HG02610 (cell line): Measurements from ENCODE around the gene RPS24.
"Not testable (repeated sequence)": the region's sequence is repeated elsewhere in the genome, so short reads cannot be mapped to it uniquely, and the experiment has no call there.

Experiments used
- ATAC-seq: cut with Tn5 transposase; IDR thresholded peaks from one replicate; pipeline ENCODE4 v1.9.1; 2021; ENCODE audit warnings: mild to moderate bottlenecking, moderate library complexity; ENCODE audit not compliant: unreplicated experiment

RPS24 gene

DNA sequence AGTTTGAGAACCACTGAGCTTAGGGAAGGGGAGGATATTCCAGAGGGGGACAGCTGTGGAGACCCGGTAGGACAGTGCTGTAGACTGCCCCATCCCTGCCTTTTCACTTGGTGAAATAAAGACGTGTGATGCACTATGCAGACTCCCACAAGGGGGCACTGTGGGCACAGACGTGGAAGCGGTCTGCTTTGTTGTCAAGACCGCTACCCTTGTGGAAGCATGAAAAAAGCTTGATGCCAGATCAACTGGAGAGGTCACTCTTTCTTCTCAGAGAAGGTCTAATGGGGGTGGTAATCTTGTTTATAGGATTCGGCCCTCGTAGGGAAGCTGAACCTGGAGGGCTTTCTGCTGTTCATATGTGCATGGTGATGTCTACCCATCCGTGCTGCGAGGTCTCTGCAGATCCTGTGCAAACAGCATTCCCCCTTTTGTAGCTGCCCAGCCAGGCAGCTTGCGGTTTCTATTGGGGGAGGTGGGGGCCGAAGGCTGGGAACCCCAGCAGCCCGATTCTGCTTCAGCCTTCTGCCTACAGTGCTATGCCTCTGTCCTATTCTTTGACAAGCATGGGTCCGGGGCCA, 13.7 kb downstream of the RPS24 start:
- peak; percentile 71 for ATAC-seq

DNA sequence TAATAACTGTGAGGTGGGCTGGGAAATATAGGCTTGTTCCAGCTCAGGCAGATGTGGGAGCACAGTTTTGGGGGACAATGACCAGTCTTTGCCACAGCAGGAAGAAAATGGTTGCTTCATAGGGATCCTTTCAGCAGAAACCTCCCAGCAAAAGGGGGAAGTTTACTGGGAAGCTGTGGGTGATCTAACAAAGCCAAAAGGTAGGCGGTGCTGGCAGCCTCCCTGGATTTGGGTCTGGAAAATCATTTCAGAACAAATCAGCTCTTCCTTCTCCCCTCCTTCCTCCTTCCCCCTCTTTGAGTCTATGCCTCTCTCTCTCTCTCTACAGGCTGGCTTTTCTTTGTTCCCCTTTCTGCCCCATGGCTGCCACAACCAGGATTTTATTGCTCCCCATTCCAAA, 16.2 kb downstream of the RPS24 start:
- no peak for ATAC-seq

DNA sequence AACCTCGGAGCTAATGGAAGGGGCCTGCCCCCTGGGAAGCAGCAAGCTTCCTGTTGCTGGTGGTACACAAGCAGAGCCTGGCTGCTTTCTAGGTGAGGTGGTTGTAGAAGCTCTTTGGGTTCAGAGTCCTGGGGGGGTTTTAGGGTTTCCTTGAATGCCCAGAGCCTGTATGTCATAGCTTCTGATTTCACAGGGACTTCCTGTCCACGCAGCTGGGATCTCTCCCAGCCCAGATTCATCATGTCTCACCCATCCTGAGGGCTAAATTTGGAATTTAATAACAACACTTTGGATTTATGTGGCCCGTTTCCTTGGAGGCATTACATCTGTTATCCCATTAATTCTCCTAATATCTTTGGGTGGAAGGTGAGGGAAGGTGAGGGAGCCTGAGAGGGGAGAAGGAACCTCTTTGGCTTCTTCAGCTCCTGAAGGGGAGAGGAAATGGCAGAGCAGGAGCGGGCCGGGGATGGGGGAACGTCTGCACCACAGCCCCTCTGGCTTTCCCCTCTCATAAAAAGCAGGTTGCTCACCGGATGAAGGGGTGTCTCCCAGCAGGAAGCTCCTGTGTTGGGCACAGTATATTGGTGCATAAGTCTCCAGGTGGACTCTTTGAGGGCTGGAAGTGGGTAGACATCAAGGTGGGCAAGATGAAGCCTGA, 19.7 kb downstream of the RPS24 start:
- no peak for ATAC-seq

DNA sequence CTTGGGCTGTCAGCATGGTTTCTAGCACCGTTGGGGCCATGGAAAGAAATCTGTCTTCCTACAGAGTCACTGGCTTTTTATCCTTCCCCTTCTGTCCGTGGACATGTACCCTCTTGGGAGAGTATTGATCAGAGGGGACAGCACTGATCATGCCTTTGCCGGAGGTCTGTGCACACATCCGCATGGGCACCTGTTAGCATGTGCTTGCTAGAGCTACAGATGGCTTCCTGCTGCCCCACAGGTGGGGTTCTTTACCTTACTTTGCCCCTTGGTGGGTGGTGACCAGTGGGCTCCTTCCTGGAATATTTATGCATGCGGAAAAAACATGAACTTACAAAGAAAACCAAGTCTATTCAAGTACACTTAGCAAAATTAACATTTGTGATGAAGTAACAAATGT, 24.9 kb downstream of the RPS24 start:
- no peak for ATAC-seq

DNA sequence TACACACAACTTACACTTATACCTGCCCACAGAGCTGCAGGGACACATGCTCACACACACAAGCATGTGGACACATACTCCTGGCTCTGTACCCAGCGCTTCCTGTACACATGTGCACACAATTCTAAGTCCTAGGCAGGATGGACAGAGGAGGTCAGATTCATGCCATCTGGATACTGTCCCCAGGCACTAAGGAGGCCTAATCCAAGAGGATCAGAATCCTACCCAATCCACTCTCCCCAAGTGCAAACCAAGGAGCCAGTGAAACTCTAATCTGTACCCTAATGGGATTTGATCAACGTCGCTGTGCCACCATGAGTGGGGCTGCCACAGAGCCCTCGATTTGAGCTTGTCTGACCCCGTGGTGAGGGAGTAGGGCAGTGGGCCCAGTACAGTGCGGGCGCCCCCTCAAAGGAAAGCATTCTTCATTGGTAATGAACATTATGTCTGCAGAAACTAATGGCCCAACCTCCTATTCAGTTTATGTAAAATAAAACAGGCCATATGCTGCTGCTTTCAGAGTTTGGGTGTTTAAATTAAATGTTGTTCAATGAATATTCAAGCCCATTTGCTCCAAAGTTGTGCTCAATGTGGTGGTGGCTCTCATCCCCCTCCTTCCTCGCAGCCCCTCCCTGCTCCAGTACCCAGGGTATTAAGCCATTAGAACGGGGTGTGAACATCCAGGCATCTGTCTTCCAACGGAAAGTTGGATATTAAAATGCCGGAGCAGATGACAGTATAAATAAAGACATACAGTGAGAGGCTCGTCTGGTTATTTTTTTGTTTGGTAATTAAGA, 26.4 kb downstream of the RPS24 start:
- ATAC-seq = no peak

DNA sequence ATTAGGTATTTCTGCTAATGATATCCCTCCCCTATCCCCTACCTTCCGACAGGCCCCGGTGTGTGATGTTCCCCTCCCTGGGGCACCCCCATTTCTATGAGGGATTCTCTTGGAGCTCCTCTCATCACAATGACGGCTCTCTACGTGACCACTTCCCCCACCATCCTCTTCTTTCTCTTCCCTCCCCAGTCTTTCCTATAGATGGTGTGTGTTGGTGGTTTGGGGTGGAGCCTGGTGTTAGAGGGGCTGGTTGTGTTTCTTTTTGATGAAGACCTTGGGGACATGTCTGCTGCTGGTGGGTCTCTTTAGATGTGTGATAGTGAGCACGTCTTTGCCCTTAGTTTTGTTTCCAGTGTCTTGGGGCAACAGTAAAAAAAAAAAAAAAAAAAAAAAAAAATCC, 28.6 kb downstream of the RPS24 start:
- ATAC-seq = no peak

GRCh38 chr10:78063236-78063635, 29.6 kb downstream of the RPS24 start:
- no peak for ATAC-seq

GRCh38 chr10:78064919-78065318, 31.3 kb downstream of the RPS24 start:
- not testable (repeated sequence) for ATAC-seq

DNA sequence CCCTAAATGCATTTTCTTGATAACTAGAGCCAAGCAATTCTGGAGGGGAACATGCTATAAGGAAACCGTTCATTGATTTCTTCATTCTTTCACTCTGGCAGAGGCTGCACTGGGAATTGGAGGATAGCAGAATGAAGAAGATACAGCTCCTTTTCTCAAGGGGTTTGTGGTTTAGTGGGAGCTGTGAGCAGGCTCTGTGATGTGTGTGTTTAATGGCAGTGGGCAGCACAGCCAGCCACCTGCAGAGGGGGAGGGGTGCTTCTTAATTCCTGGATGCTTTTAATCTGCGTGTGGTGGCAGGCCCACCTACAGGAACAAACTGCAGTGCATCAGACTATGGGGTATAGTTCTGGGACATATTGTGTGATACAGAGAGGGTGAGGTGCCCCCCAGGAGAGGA, 31.9 kb downstream of the RPS24 start:
- ATAC-seq = no peak

DNA sequence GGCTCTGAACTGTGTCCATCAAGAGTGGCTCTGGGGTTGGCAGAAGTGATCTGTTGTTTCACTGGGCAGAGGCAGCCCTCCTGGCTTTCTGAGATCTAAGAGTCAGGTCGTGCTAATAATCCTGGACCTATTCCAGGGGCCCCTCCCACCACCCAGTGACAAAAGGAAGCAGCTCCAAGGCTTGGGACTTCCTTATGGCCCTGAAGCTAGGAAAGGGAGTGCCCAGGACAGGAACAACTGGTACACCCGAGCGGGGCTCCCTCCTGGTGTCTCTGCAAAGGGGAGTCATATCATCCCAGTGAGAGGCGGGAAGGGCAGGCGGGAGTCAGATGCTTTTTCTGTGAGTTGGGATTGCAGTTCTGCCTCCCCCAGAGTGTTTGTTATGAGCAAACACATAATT, 32.3 kb downstream of the RPS24 start:
- ATAC-seq = no peak

- no peak for ATAC-seq
Observed at GRCh38 chr10:78066728-78067430, 33.2 kb downstream of the RPS24 start.

- no peak for ATAC-seq
Observed at GRCh38 chr10:78069151-78069550, 35.5 kb downstream of the RPS24 start.

- not testable (repeated sequence) for ATAC-seq
Observed at GRCh38 chr10:78070064-78070463, 36.4 kb downstream of the RPS24 start.

- ATAC-seq = no peak
Observed at GRCh38 chr10:78070726-78071125, 37.1 kb downstream of the RPS24 start.

DNA sequence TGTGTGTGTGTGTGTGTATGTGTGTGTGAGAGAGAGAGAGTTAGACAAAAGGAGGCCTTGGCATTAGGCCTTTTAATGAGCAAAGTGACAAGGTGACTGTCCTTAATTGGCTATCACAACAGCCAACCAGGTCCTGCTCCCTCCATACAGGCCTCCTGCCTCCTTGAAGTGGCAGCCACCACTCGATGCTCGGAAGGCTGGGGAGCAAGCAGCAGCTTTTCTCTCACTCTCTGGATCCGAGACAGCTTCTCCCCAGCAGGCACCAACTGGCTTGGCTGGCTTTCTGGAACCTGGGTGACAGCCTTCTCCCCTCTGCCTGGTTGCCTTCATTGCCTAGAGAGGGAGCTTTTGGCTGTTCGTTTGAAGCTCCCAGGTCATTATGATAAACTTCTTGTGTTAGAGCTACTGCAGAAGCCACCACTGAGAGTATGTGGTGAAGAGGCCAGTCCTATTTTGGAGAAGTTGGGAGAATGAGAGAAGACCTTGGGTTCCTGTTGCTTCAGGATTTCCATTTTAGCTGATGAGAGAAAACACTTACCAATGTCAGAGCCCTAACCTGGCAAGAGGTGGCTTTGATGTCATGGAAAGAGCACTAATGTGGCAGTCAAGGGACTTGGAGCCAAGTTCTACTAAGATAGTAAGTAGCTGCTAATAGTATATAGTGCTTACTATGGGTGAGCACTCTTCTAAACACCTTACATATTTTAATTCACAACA, 37.6 kb downstream of the RPS24 start:
- no peak for ATAC-seq

GRCh38 chr10:78071857-78072179, 38.2 kb downstream of the RPS24 start:
- no peak for ATAC-seq

DNA sequence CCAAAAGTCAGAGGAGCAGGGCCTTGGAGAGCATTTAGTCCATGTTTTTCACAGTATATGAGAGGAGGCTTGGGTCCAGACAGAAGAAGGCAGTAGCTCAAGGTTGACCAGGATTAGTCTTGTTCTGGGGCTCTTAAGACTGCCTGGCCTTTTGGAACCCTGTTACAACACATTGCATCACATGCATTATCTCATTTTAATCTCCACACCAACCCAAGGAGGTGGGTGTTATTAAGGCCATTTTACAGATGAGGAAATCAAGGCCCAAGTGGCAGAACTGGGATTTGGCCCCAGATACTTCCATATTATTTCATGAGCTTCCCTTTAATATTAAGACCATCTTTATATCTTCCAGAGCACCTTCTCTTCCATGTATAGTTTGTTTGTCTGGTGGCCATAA, 38.8 kb downstream of the RPS24 start:
- no peak for ATAC-seq

DNA sequence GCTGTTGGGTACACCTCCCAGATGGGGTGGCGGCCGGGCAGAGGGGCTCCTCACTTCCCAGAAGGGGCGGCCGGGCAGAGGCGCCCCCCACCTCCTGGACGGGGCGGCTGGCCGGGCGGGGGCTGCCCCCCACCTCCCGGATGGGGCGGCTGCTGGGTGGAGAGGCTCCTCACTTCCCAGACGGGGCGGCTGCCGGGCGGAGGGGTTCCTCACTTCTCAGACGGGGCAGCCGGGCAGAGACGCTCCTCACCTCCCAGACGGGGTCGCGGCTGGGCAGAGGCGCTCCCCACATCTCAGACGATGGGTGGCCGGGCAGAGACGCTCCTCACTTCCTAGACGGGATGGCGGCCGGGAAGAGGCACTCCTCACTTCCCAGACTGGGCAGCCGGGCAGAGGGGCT, 42.1 kb downstream of the RPS24 start:
- not testable (repeated sequence) for ATAC-seq

DNA sequence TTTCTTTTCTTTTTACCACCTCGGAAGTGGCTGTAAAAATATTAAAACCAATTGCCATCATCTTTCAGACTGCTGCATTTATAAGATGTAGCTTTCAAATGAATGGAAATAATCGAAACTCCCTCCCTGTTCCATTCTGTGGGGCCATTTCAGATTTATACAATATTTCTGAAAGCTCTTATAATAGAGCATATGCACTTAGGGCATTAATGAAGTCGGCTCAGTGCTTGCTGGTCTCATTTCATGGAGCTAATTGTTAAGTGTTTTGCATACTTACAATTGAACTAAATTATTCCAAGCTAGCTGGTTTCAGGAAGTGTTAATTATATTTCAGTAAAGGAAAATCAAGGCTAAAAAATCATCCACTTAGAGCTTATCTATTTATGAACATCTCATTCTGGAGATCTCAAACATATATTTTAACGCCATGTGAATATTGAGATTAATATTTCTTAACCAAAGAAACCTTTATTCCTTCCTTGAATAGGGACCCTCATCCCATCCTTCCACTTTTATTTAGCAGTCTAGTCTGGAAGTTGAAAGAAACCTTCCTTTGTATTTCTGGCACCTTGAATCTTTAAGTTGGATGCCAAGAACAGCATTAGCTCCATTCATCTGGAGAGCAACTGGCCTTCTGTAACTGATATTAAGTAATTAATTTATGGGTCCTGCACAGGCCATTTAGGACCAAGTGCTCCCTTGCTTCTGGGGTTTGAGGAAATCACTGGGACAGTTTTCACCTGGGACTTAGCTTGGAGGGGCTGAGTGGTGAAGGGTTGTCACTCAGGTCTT, 45.1 kb downstream of the RPS24 start:
- no peak for ATAC-seq

GRCh38 chr10:78079411-78079810, 45.7 kb downstream of the RPS24 start:
- no peak for ATAC-seq
